ENCODE results near the gene TMEM187. TPM values are rescaled to one million over a fixed set of nuclear protein-coding genes. Genes with fewer than 3 reads are reported as not detected.

The TMEM187 gene
- total RNA-seq, 1 experiment from 2014 or later, result 9.4 TPM

- intact Hi-C loops (cut with micrococcal nuclease; ENCODE audit: unreplicated experiment), result no loop called here
- Mint-ChIP-seq H3K9me3 (ENCODE audit: low read depth, unreplicated experiment) (no peaks in the 10 kb centered on the region), H3K27me3 (ENCODE audit: unreplicated experiment) (peaks cover 23% of the 10 kb centered on the region), H3K36me3 (ENCODE audit: insufficient read depth, unreplicated experiment) (peaks cover 24% of the 10 kb centered on the region), H3K4me3 (ENCODE audit: low read depth, unreplicated experiment) (no peak overlapping the region), H3K4me1 (ENCODE audit: low read depth, unreplicated experiment) (peaks cover 8% of the 10 kb centered on the region), H3K27ac (ENCODE audit: unreplicated experiment) (peak overlapping the region; percentile 45)
- BruUV-seq (replicated peaks), result no TSS peak
- CTCF ChIA-PET, result no interaction called here
- DNase-seq, result no peak
- TF ChIP-seq, protein P1, sequence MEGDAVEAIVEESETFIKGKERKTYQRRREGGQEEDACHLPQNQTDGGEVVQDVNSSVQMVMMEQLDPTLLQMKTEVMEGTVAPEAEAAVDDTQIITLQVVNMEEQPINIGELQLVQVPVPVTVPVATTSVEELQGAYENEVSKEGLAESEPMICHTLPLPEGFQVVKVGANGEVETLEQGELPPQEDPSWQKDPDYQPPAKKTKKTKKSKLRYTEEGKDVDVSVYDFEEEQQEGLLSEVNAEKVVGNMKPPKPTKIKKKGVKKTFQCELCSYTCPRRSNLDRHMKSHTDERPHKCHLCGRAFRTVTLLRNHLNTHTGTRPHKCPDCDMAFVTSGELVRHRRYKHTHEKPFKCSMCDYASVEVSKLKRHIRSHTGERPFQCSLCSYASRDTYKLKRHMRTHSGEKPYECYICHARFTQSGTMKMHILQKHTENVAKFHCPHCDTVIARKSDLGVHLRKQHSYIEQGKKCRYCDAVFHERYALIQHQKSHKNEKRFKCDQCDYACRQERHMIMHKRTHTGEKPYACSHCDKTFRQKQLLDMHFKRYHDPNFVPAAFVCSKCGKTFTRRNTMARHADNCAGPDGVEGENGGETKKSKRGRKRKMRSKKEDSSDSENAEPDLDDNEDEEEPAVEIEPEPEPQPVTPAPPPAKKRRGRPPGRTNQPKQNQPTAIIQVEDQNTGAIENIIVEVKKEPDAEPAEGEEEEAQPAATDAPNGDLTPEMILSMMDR (IDR thresholded peaks at IDR 0.05; ENCODE audit: unreplicated experiment), result no peak
Observed at GRCh38 chrX:153925387-153925738, 47.2 kb upstream of the TMEM187 start.

DNA sequence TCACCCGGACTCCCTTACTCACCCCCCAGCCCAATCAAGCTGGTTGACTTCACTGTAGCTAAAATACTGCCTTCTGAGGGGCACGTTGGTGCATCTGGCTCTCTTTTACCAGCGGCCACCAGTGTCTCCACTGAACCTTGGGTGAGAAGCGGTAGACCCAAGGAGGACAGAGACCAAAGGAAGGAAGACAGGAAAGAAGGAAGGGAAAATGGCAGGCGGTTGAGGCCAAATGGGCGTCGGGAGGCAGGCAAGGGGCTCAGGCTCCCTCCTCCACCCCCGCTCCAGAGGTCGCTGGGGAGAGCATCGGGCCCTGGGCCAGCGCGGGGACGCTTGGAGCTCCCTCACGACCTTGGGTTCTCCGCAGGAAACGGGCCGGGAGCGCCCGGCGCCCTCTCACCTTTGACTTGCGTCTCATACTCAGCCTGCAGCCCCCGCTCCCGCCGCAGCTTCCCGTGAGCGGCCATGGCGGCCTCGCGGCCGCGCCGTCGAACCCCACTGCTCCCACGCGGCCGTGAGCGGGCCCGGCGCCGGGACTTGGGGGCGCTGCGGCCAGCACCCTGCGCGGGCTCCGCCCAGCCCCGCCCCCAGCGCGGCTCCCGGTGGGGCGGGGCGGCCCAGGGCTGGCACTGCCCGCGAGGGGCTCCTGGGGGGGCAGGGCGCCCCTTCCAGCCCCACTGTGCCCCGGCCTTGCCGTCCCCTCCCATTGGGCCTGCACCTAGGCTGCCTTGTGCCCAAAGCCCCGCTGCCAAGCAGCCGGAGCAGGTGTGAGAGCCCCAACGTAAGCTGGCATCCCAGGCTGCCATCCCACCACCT lies 46.6 kb upstream of the TMEM187 start, which contains the start of gene ARHGAP4:
TSS of gene ARHGAP4 (minus strand) at position 526 of the 813 bp plus-strand sequence. CDS start at position 464, 62 bp downstream.
- CTCF ChIA-PET, result interaction anchor here (1.1 kb wide), 1 partner anchor 21 kb away, joined by 4 read pairs; no protein-coding TSS in a partner anchor
- TF ChIP-seq, protein P1 (IDR thresholded peaks at IDR 0.05; ENCODE audit: unreplicated experiment), result no peak
- Mint-ChIP-seq H3K27ac (ENCODE audit: unreplicated experiment) (peak within 1 kb of the TSS; percentile 45), H3K27me3 (ENCODE audit: unreplicated experiment) (peaks cover 17% of the 10 kb centered on the region), H3K4me3 (ENCODE audit: low read depth, unreplicated experiment) (peak within 1 kb of the TSS; percentile 70), H3K36me3 (ENCODE audit: insufficient read depth, unreplicated experiment) (peaks cover 28% of the 10 kb centered on the region), H3K4me1 (ENCODE audit: low read depth, unreplicated experiment) (peaks cover 8% of the 10 kb centered on the region), H3K9me3 (ENCODE audit: low read depth, unreplicated experiment) (no peaks in the 10 kb centered on the region)
- intact Hi-C loops (cut with micrococcal nuclease; ENCODE audit: unreplicated experiment), result no loop called here
- DNase-seq, result no peak
- BruUV-seq (replicated peaks), result no TSS peak

GRCh38 chrX:153926552-153926857 lies 46.0 kb upstream of the TMEM187 start:
- TF ChIP-seq, protein P1 (IDR thresholded peaks at IDR 0.05; ENCODE audit: unreplicated experiment), result no peak
- intact Hi-C loops (cut with micrococcal nuclease; ENCODE audit: unreplicated experiment), result no loop called here
- peaks cover 8% of the 10 kb centered on the region for H3K4me1 Mint-ChIP-seq (ENCODE audit: low read depth, unreplicated experiment)
- no peak overlapping the region for H3K27ac Mint-ChIP-seq (ENCODE audit: unreplicated experiment)
- no peaks in the 10 kb centered on the region for H3K9me3 Mint-ChIP-seq (ENCODE audit: low read depth, unreplicated experiment)
- H3K36me3 Mint-ChIP-seq (ENCODE audit: insufficient read depth, unreplicated experiment), result peaks cover 33% of the 10 kb centered on the region
- peak overlapping the region; percentile 70 for H3K4me3 Mint-ChIP-seq (ENCODE audit: low read depth, unreplicated experiment)
- peaks cover 14% of the 10 kb centered on the region for H3K27me3 Mint-ChIP-seq (ENCODE audit: unreplicated experiment)
- DNase-seq, result no peak
- CTCF ChIA-PET, result interaction anchor here (1.1 kb wide), 1 partner anchor 21 kb away, joined by 4 read pairs; no protein-coding TSS in a partner anchor
- BruUV-seq (replicated peaks), result no TSS peak

DNA sequence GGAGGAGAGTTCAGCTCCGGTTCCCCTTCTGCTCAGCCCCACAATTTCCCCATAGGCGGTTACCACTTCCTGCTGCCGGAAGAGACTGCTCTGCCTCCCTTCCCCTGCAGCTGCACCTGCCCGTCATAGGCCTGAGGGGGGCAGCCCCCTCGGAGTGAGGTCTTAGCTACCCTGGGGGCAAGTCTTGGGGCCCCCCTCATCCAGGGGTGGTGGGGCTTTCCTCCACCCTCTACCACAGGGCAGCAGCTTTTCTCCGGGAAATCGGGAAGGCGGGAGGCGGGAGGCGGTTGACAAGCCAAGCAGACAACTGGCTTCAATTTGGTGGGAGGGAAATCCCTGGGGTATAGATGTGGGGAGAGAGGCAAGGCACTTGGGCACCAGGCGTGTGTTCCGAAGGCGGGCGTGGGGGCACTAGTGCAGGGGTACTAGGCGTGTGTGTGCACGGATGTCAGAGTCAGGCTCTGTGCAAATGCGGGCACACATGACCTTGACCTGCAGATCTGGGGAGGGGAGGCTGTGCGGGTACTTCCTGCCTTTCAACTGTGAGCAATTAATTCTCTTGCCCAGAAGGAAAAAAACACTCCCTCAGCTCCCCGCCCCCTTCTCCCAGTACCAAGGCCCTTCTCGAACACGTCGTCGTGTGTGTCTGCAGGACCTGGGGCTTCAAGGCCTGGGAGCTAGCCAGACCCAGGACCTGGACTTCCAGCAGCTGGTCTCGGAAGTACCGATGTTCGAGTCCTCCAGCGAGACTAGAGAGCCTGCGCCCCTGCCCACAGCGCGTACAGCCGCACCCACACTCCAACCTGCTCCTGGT lies 45.5 kb upstream of the TMEM187 start:
- peak overlapping the region; percentile 70 for H3K4me3 Mint-ChIP-seq (ENCODE audit: low read depth, unreplicated experiment)
- CTCF ChIA-PET, result interaction anchor here (1.1 kb wide), 2 partner anchors 16 to 20 kb away, joined by 4 read pairs; no protein-coding TSS in a partner anchor
- peaks cover 12% of the 10 kb centered on the region for H3K27me3 Mint-ChIP-seq (ENCODE audit: unreplicated experiment)
- H3K27ac Mint-ChIP-seq (ENCODE audit: unreplicated experiment), result peak overlapping the region; percentile 11
- no TSS peak for BruUV-seq (replicated peaks)
- H3K9me3 Mint-ChIP-seq (ENCODE audit: low read depth, unreplicated experiment), result no peaks in the 10 kb centered on the region
- H3K4me1 Mint-ChIP-seq (ENCODE audit: low read depth, unreplicated experiment), result peaks cover 8% of the 10 kb centered on the region
- H3K36me3 Mint-ChIP-seq (ENCODE audit: insufficient read depth, unreplicated experiment), result peaks cover 38% of the 10 kb centered on the region
- TF ChIP-seq, protein P1 (IDR thresholded peaks at IDR 0.05; ENCODE audit: unreplicated experiment), result no peak
- intact Hi-C loops (cut with micrococcal nuclease; ENCODE audit: unreplicated experiment), result no loop called here
- no peak for DNase-seq
